ENCODE data around the gene SRGAP1.

DNA sequence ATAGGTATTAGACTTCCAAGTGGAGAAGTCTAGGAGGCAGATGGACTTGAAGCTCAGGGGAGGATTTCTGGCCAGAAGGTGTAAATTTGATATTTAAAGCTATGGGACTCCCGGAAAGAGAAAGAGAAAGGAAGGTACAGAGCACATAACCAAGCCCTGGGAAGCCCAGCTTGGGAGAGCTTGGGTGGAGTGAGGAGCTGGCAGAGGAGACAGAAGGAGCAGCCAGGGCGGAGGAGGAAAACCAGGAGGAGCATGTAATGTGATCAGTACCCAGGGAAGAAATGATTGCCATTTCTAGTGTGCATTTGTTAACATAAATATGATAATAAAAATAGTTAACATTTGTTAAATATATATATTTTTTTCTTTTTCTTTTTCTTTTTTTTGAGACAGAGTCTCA, 310.2 kb downstream of the SRGAP1 start:
- TF ChIP-seq, protein P1, sequence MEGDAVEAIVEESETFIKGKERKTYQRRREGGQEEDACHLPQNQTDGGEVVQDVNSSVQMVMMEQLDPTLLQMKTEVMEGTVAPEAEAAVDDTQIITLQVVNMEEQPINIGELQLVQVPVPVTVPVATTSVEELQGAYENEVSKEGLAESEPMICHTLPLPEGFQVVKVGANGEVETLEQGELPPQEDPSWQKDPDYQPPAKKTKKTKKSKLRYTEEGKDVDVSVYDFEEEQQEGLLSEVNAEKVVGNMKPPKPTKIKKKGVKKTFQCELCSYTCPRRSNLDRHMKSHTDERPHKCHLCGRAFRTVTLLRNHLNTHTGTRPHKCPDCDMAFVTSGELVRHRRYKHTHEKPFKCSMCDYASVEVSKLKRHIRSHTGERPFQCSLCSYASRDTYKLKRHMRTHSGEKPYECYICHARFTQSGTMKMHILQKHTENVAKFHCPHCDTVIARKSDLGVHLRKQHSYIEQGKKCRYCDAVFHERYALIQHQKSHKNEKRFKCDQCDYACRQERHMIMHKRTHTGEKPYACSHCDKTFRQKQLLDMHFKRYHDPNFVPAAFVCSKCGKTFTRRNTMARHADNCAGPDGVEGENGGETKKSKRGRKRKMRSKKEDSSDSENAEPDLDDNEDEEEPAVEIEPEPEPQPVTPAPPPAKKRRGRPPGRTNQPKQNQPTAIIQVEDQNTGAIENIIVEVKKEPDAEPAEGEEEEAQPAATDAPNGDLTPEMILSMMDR (IDR thresholded peaks at IDR 0.05; ENCODE audit: low read length) = no peak
- no peak for TF ChIP-seq EZH2 (IDR thresholded peaks at IDR 0.05; ENCODE audit: borderline replicate concordance, low read length)

All from OCI-LY1 (cell line).